ENCODE data around the gene ZCWPW2. TPM values are rescaled to one million over a fixed set of nuclear protein-coding genes. Genes with fewer than 3 reads are reported as not detected.

ZCWPW2 gene
- total and polyA plus RNA-seq, 9 of the 15 experiments (the other 6 are each of a cell fraction or from before 2014, with no cell fraction given), result 0.10 to 0.77 (median 0.44) TPM

DNA sequence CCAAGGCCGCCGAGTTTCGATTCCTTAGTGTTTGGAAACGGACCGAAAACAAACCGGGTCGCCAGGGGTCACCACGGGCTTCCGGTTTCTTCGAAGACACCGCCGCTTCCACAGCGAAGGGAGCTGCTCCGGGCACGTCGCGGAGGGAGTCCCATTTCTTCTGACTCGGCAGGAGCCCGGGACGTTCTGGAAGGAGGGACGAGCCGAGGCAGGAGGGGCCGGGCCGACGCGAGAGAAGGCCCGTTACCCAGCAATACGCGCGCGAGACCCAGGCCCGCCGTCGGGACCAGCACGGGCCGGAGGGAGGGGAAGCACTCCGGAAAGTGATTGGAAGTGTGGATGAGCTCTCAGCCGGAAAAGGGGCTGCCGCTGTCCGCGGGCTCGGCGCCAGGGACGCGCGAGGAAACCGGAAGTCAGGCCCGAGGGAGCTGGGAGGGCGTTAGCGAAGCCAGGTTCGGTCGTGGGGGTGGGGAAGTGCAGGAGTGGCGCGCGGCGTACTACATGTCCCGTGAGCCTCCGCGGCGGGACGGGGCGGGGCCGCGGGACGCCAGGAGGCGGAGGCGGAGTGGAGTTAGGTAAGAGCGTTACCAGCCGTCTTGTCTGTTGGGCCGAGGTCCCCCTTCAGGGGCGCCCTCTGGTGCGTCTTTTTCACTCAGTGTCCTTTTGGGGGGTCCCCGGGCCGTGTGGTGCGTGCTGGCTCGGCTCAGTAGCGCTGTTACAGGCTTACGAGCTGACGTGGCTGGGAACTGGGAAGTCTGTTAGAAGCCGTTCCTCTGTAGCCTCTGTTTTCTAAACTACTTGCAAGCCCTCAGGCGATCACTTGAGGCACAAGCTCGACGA is at the start of gene ZCWPW2, which contains the start of gene AZI2 (continued):
- TF ChIP-seq, protein P1, sequence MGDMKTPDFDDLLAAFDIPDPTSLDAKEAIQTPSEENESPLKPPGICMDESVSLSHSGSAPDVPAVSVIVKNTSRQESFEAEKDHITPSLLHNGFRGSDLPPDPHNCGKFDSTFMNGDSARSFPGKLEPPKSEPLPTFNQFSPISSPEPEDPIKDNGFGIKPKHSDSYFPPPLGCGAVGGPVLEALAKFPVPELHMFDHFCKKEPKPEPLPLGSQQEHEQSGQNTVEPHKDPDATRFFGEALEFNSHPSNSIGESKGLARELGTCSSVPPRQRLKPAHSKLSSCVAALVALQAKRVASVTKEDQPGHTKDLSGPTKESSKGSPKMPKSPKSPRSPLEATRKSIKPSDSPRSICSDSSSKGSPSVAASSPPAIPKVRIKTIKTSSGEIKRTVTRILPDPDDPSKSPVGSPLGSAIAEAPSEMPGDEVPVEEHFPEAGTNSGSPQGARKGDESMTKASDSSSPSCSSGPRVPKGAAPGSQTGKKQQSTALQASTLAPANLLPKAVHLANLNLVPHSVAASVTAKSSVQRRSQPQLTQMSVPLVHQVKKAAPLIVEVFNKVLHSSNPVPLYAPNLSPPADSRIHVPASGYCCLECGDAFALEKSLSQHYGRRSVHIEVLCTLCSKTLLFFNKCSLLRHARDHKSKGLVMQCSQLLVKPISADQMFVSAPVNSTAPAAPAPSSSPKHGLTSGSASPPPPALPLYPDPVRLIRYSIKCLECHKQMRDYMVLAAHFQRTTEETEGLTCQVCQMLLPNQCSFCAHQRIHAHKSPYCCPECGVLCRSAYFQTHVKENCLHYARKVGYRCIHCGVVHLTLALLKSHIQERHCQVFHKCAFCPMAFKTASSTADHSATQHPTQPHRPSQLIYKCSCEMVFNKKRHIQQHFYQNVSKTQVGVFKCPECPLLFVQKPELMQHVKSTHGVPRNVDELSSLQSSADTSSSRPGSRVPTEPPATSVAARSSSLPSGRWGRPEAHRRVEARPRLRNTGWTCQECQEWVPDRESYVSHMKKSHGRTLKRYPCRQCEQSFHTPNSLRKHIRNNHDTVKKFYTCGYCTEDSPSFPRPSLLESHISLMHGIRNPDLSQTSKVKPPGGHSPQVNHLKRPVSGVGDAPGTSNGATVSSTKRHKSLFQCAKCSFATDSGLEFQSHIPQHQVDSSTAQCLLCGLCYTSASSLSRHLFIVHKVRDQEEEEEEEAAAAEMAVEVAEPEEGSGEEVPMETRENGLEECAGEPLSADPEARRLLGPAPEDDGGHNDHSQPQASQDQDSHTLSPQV (IDR thresholded peaks at IDR 0.05), result peak; percentile 23; the same call in 1 of the 2 replicates
- TF ChIP-seq ZZZ3 (IDR thresholded peaks at IDR 0.05) (no peak), TAF15 (IDR thresholded peaks at IDR 0.05; ENCODE audit: low read depth, low read length) (no peak), SAP30 (IDR thresholded peaks at IDR 0.05; ENCODE audit: borderline replicate concordance, insufficient read depth, low read depth, low read length, poor library complexity, severe bottlenecking) (no peak), RFX1 (IDR thresholded peaks at IDR 0.05) (peak; percentile 62), ZNF785 (CRISPR knock-in tag; IDR thresholded peaks at IDR 0.05) (no peak), SIRT6 (IDR thresholded peaks at IDR 0.05; ENCODE audit: low read depth, low read length) (no peak), RBM15 (IDR thresholded peaks at IDR 0.05; ENCODE audit: insufficient read depth, low read length) (0 out of 2 replicates have a peak, but pooled peaks have one; percentile 58), DPF2 (IDR thresholded peaks at IDR 0.05) (no peak; the same call in 1 of the 2 replicates), ARNT (IDR thresholded peaks at IDR 0.05) (no peak), TFAM (CRISPR knock-in tag; conservative IDR thresholded peaks at IDR 0.05) (no peak), CTBP1 (IDR thresholded peaks at IDR 0.05; ENCODE audit: borderline replicate concordance) (peak; percentile 29; the same call in 1 of the 2 replicates), U2AF1 (optimal IDR thresholded peaks at IDR 0.05; ENCODE audit: low read depth, low read length) (peak; percentile 20), ZNF586 (CRISPR knock-in tag; conservative IDR thresholded peaks at IDR 0.05) (no peak), SRSF9 (IDR thresholded peaks at IDR 0.05; ENCODE audit: borderline replicate concordance, low read depth, low read length) (no peak), SMAD1 (IDR thresholded peaks at IDR 0.05; ENCODE audit: low read depth, low read length, partially characterized antibody) (no peak), ZNF41 (CRISPR knock-in tag; conservative IDR thresholded peaks at IDR 0.05) (no peak)
- TF ChIP-seq, protein P2, sequence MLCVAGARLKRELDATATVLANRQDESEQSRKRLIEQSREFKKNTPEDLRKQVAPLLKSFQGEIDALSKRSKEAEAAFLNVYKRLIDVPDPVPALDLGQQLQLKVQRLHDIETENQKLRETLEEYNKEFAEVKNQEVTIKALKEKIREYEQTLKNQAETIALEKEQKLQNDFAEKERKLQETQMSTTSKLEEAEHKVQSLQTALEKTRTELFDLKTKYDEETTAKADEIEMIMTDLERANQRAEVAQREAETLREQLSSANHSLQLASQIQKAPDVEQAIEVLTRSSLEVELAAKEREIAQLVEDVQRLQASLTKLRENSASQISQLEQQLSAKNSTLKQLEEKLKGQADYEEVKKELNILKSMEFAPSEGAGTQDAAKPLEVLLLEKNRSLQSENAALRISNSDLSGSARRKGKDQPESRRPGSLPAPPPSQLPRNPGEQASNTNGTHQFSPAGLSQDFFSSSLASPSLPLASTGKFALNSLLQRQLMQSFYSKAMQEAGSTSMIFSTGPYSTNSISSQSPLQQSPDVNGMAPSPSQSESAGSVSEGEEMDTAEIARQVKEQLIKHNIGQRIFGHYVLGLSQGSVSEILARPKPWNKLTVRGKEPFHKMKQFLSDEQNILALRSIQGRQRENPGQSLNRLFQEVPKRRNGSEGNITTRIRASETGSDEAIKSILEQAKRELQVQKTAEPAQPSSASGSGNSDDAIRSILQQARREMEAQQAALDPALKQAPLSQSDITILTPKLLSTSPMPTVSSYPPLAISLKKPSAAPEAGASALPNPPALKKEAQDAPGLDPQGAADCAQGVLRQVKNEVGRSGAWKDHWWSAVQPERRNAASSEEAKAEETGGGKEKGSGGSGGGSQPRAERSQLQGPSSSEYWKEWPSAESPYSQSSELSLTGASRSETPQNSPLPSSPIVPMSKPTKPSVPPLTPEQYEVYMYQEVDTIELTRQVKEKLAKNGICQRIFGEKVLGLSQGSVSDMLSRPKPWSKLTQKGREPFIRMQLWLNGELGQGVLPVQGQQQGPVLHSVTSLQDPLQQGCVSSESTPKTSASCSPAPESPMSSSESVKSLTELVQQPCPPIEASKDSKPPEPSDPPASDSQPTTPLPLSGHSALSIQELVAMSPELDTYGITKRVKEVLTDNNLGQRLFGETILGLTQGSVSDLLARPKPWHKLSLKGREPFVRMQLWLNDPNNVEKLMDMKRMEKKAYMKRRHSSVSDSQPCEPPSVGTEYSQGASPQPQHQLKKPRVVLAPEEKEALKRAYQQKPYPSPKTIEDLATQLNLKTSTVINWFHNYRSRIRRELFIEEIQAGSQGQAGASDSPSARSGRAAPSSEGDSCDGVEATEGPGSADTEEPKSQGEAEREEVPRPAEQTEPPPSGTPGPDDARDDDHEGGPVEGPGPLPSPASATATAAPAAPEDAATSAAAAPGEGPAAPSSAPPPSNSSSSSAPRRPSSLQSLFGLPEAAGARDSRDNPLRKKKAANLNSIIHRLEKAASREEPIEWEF (CRISPR knock-in tag; IDR thresholded peaks at IDR 0.05), result no peak
